ENCODE measurements around the gene NINJ1. TPM values are rescaled to one million over a fixed set of nuclear protein-coding genes. Genes with fewer than 3 reads are reported as not detected.
"Not testable (repeated sequence)": the region's sequence is repeated elsewhere in the genome, so short reads cannot be mapped to it uniquely, and the experiment has no call there.

Gene NINJ1
- total and polyA plus RNA-seq, 2 of the 8 experiments (the other 6 are each of a cell fraction or from before 2014, with no cell fraction given): 28.2 to 65.6 TPM

DNA sequence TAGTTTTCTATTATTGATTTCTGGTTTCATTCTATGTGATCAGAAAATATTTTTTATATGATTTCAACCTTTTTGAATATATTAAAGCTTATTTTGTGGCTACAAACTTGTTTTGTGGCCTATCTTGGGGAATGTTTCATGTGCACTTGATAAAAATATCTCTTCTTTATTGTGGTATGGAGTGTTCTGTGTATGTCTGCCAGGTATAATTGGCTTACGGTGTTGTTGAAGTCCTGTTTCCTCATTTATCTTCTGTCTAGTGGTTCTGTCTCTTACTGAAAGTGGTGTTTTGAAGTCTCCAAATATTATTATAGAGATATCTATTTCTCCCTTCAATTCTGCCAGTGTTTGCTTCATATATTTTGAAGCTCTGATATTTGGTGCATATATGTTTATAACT lies 28.4 kb downstream of the NINJ1 start (continued):
- TF ChIP-seq PHF8 (conservative IDR thresholded peaks at IDR 0.05; ENCODE audit: low read depth, low read length): no peak

DNA sequence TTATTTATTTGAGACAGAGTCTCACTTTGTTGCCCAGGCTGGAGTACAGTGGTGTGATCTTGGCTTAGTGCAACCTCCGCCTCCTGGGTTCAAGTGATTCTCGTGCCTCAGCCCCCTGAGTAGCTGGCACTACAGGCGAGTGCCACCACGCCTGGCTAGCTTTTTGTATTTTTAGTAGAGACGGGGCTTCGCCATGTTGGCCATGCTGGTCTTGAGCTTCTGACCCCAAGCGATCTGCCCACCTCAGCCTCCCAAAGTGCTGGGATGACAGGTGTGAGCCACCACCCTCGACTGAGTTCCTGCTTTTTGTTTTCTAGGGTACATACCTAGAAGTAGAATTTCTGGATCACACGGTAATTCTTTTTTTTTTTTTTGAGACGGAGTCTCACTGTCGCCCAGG lies 33.0 kb downstream of the NINJ1 start:
- H3K56ac ChIP-seq (replicated peaks; ENCODE audit: insufficient read length, low read depth, low read length); POLR2A ChIA-PET (ENCODE audit: partially characterized antibody); DNase-seq (ENCODE audit: low read depth in 1 of 2, low spot score in 2 of 2); H2BK12ac ChIP-seq (ENCODE audit: low read depth, low read length); H2BK15ac ChIP-seq (ENCODE audit: low read length); H2BK120ac ChIP-seq (replicated peaks; ENCODE audit: low read depth, low read length); H2AFZ ChIP-seq (ENCODE audit: low read length); H3K27ac ChIP-seq (ENCODE audit: low read depth, low read length); H3K14ac ChIP-seq (ENCODE audit: insufficient read length); H3K9me3 ChIP-seq (ENCODE audit: insufficient read depth in 2 of 2, low read depth in 1 of 2, low read length in 1 of 2); H4K91ac ChIP-seq (replicated peaks; ENCODE audit: insufficient read length, low read length); H3K23ac ChIP-seq (ENCODE audit: insufficient read length); H2AK5ac ChIP-seq (ENCODE audit: low read depth, low read length); FAIRE-seq; H3K4me2 ChIP-seq (ENCODE audit: insufficient read depth in 1 of 2, low read depth in 2 of 2, low read length in 2 of 2); H4K20me1 ChIP-seq (replicated peaks in 1 of 2; ENCODE audit: control insufficient read depth in 1 of 2, insufficient read depth in 2 of 2, low read length in 2 of 2); H3K4ac ChIP-seq (replicated peaks; ENCODE audit: insufficient read length, low read depth, low read length); H3K79me1 ChIP-seq (ENCODE audit: low read depth, low read length); H2BK5ac ChIP-seq (ENCODE audit: low read depth, low read length); H2BK20ac ChIP-seq (ENCODE audit: low read length); H4K8ac ChIP-seq (ENCODE audit: extremely low read depth, insufficient read depth, low read length); H4K5ac ChIP-seq (ENCODE audit: insufficient read length, low read depth, low read length); H3K18ac ChIP-seq (ENCODE audit: extremely low read depth, low read length); H3K4me1 ChIP-seq (replicated peaks in 1 of 4; ENCODE audit: control insufficient read depth in 3 of 4, insufficient read depth in 4 of 4, low read length in 3 of 4); H3K27me3 ChIP-seq (replicated peaks in 1 of 4; ENCODE audit: control insufficient read depth in 3 of 4, extremely low read depth in 1 of 4, insufficient read depth in 3 of 4, low read length in 3 of 4); H3K4me3 ChIP-seq (ENCODE audit: extremely low read depth in 1 of 4, insufficient read depth in 2 of 4, low read depth in 3 of 4, low read length in 4 of 4); H3K36me3 ChIP-seq (ENCODE audit: control insufficient read depth in 2 of 4, insufficient read depth in 4 of 4, low read length in 3 of 4); H3K23me2 ChIP-seq (ENCODE audit: low read depth, low read length); H3K79me2 ChIP-seq (ENCODE audit: control insufficient read depth in 1 of 2, insufficient read depth in 2 of 2, low read length in 2 of 2); H3K9ac ChIP-seq (replicated peaks in 1 of 4; ENCODE audit: extremely low read depth in 1 of 4, low read depth in 3 of 4, low read length in 3 of 4): not testable (repeated sequence)
- 96% methylated on average over 9 of the region's 11 CpGs; no CpG with 5 or more reads in 1 of the 2 experiments for WGBS, 2 experiments (ENCODE audit: extremely low coverage in 1 of 2, insufficient coverage in 1 of 2, insufficient read length in 1 of 2, insufficient replicate concordance in 2 of 2, low coverage in 1 of 2, low lambda C conversion rate in 2 of 2, missing lambda C conversion rate in 1 of 2)
- CTCF ChIA-PET (ENCODE audit: partially characterized antibody): interaction anchor here (0.6 to 1.2 kb wide), 5 partner anchors 14 to 235 kb away, joined by 3 to 6 read pairs (median 3); no protein-coding TSS in a partner anchor

Measured in H1 (cell line).